ENCODE measurements around the gene CD300LD. TPM values are rescaled to one million over a fixed set of nuclear protein-coding genes. Genes with fewer than 3 reads are reported as not detected.

The CD300LD gene
- polyA plus RNA-seq, 3 donors, result 0.33 to 0.50 (median 0.41) TPM

DNA sequence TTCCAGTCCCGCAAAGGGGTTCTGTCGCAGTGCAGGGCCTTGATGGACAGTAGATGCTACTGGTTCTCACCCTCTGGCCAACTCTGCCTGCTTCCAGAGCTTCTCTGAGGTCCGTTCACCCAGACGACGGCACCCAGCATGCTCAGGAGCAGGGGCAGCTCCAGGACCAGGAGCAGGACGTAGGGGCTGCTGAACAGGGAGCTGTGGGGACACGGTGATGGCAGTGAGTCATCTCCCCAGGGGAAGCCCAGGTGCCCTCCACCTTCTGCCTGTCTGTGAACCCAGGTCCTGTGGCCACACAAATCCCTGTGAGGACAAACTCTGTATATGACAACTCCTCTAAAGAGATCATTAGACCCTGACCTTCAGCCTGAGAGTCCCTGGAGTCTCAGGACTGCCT, 42.7 kb downstream of the CD300LD start:
- no peak overlapping the region for H3K4me3 Mint-ChIP-seq
- Histone ChIP-seq H3K9me3 (replicated peaks in 1 of 2; ENCODE audit: control insufficient read depth in 1 of 2, insufficient read depth in 1 of 2, low read length in 2 of 2) (no peaks in the 10 kb centered on the region), H3K27me3 (ENCODE audit: control insufficient read depth in 2 of 2, insufficient read depth in 2 of 2, low read length in 2 of 2) (no peaks in the 10 kb centered on the region), H3K9ac (ENCODE audit: insufficient read depth, low read length, poor library complexity, severe bottlenecking) (no peak overlapping the region), H2AFZ (ENCODE audit: insufficient read depth, low read depth, low read length, poor library complexity, severe bottlenecking) (no peak overlapping the region), H3K4me2 (replicated peaks; ENCODE audit: extremely low read depth, low read length, poor library complexity, severe bottlenecking) (no peak overlapping the region), H3K36me3 (replicated peaks in 1 of 2; ENCODE audit: control insufficient read depth in 1 of 2, insufficient read depth in 2 of 2, low read length in 2 of 2) (peaks cover 2 to 4% of the 10 kb centered on the region in 2 donors), H4K20me1 (ENCODE audit: insufficient read depth, low read length) (peaks cover 9% of the 10 kb centered on the region), H3K4me3 (replicated peaks in 1 of 3; ENCODE audit: low read depth in 2 of 3, low read length in 3 of 3) (no peak overlapping the region), H3K27ac (ENCODE audit: low read depth in 1 of 2, low read length in 2 of 2) (no peak overlapping the region), H3K4me1 (ENCODE audit: control insufficient read depth in 1 of 2, insufficient read depth in 2 of 2, low read length in 2 of 2) (peaks cover 64 to 68% of the 10 kb centered on the region in 2 donors), H3K79me2 (ENCODE audit: insufficient read depth, low read length) (peaks cover 15% of the 10 kb centered on the region)
- H3K4me1 Mint-ChIP-seq, result peaks cover 57% of the 10 kb centered on the region
- TF ChIP-seq, protein P1, sequence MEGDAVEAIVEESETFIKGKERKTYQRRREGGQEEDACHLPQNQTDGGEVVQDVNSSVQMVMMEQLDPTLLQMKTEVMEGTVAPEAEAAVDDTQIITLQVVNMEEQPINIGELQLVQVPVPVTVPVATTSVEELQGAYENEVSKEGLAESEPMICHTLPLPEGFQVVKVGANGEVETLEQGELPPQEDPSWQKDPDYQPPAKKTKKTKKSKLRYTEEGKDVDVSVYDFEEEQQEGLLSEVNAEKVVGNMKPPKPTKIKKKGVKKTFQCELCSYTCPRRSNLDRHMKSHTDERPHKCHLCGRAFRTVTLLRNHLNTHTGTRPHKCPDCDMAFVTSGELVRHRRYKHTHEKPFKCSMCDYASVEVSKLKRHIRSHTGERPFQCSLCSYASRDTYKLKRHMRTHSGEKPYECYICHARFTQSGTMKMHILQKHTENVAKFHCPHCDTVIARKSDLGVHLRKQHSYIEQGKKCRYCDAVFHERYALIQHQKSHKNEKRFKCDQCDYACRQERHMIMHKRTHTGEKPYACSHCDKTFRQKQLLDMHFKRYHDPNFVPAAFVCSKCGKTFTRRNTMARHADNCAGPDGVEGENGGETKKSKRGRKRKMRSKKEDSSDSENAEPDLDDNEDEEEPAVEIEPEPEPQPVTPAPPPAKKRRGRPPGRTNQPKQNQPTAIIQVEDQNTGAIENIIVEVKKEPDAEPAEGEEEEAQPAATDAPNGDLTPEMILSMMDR (IDR thresholded peaks at IDR 0.05), result no peak
- peaks cover 0 to 3% (median 0%) of the 10 kb centered on the region in 3 donors for H3K27me3 Mint-ChIP-seq (ENCODE audit: low read depth in 3 of 3)
- intact Hi-C loops (cut with micrococcal nuclease), result no loop called here
- peaks cover 0 to 2% (median 0%) of the 10 kb centered on the region in 7 donors for H3K9me3 Mint-ChIP-seq
- H3K36me3 Mint-ChIP-seq, result peaks cover 15 to 18% of the 10 kb centered on the region in 2 donors
- no peak for DNase-seq
- WGBS (ENCODE audit: insufficient coverage), result 91% methylated on average over 7 of the region's 7 CpGs
- peak overlapping the region in 2 of 7 donors; percentile 42 to 51 for H3K27ac Mint-ChIP-seq

DNA sequence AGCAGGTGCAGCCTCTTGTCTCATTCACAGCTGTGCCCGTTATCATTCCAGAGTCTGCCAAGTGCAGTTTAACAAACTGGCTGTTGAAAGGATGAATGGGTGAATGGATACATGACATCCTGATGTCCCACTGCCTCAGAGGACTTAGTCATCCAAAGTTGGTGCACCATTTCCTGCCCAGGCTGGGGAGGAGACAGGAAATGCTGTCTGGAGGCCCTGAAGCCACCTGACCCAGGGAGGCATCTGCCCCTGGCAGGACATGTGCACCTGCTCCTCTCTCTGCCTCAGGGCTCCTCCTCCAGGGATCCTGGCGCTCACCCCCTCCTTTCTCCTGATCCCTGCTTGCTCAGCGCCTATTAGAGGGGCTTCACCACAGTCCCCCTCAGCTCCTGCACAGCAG, 44.3 kb downstream of the CD300LD start:
- peak overlapping the region in 1 of 3 experiments; percentile 6 for H3K4me3 ChIP-seq (replicated peaks in 1 of 3; ENCODE audit: low read depth in 2 of 3, low read length in 3 of 3)
- peaks cover 14 to 18% of the 10 kb centered on the region in 2 donors for H3K36me3 ChIP-seq (replicated peaks in 1 of 2; ENCODE audit: control insufficient read depth in 1 of 2, insufficient read depth in 2 of 2, low read length in 2 of 2)
- peaks cover 0 to 2% (median 0%) of the 10 kb centered on the region in 7 donors for H3K9me3 Mint-ChIP-seq
- intact Hi-C loops (cut with micrococcal nuclease), result no loop called here
- TF ChIP-seq, protein P1 (IDR thresholded peaks at IDR 0.05), result no peak
- H3K27me3 ChIP-seq (ENCODE audit: control insufficient read depth in 2 of 2, insufficient read depth in 2 of 2, low read length in 2 of 2), result no peaks in the 10 kb centered on the region
- peak overlapping the region in 1 of 2 donors; percentile 98 for H3K27ac ChIP-seq (ENCODE audit: low read depth in 1 of 2, low read length in 2 of 2)
- no peak overlapping the region for H3K4me2 ChIP-seq (replicated peaks; ENCODE audit: extremely low read depth, low read length, poor library complexity, severe bottlenecking)
- H3K36me3 Mint-ChIP-seq, result peaks cover 29 to 30% of the 10 kb centered on the region in 2 donors
- DNase-seq, result peak; percentile 65 to 77 (median 70)
- H3K4me3 Mint-ChIP-seq, result peak overlapping the region in 1 of 2 donors; percentile 16
- peaks cover 25% of the 10 kb centered on the region for H4K20me1 ChIP-seq (ENCODE audit: insufficient read depth, low read length)
- peak overlapping the region; percentile 90 to 98 (median 94) for H3K27ac Mint-ChIP-seq
- peaks cover 31% of the 10 kb centered on the region for H3K79me2 ChIP-seq (ENCODE audit: insufficient read depth, low read length)
- H3K4me1 ChIP-seq (ENCODE audit: control insufficient read depth in 1 of 2, insufficient read depth in 2 of 2, low read length in 2 of 2), result peaks cover 72 to 83% of the 10 kb centered on the region in 2 donors
- H3K9ac ChIP-seq (ENCODE audit: insufficient read depth, low read length, poor library complexity, severe bottlenecking), result no peak overlapping the region
- peaks cover 0 to 3% (median 0%) of the 10 kb centered on the region in 3 donors for H3K27me3 Mint-ChIP-seq (ENCODE audit: low read depth in 3 of 3)
- 89% methylated on average over 2 of the region's 3 CpGs for WGBS (ENCODE audit: insufficient coverage)
- H3K9me3 ChIP-seq (replicated peaks in 1 of 2; ENCODE audit: control insufficient read depth in 1 of 2, insufficient read depth in 1 of 2, low read length in 2 of 2), result no peaks in the 10 kb centered on the region
- no peak overlapping the region for H2AFZ ChIP-seq (ENCODE audit: insufficient read depth, low read depth, low read length, poor library complexity, severe bottlenecking)
- peaks cover 71% of the 10 kb centered on the region for H3K4me1 Mint-ChIP-seq
